Posterior cingulate gyrus (tissue), 11 donors: ENCODE measurements around the gene DRD4.
A peak's percentile ranks its signal among the peaks of the same experiment; 100 is the strongest.

Experiments
- DNase-seq, 10 donors: peaks; one replicate each; pipeline versions ENCODE4 v3.0.0 to v3.0.0-alpha.2; 2020 to 2021; ENCODE audit warnings: mixed read lengths in 3 of 10
- intact Hi-C: fragments of 100-400 bp; cut with DNase I; formaldehyde crosslinking; loops from one replicate; pipeline ENCODE4 v1.15.1; 2023

DRD4 gene

GRCh38 chr11:636511-637332 lies at the start of gene DRD4:
Gene DRD4 (plus strand): TSS chr11:637269. CDS start chr11:637305, 36 bp downstream.
- intact Hi-C loops, result no loop called here
- DNase-seq, result peak in 1 of 10 donors; percentile 35

DNA sequence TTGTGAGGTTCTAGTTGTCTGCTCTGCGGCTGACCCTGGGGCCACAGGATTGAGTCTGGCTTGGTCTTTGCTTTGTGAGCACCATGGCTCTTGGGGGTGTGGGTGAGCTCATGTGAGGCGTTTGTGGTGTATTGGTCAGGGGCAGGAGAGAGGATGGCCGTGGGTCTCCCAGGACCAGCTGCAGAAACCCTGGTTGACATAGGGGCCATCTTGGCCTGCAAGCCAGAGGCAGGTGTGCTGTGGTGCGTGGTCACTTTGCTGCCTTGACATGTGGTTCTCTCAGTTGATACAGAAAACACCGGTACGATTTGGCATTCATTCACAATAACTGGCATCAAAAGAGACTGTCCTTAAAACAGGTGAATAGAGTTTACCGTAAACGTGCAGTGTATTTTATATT lies 49.5 kb upstream of the DRD4 start:
- no peak for DNase-seq
- intact Hi-C loops, result no loop called here

- no peak for DNase-seq
- intact Hi-C loops, result no loop called here
These were observed 49.1 kb upstream of the DRD4 start for GRCh38 chr11:587978-588380.

DNA sequence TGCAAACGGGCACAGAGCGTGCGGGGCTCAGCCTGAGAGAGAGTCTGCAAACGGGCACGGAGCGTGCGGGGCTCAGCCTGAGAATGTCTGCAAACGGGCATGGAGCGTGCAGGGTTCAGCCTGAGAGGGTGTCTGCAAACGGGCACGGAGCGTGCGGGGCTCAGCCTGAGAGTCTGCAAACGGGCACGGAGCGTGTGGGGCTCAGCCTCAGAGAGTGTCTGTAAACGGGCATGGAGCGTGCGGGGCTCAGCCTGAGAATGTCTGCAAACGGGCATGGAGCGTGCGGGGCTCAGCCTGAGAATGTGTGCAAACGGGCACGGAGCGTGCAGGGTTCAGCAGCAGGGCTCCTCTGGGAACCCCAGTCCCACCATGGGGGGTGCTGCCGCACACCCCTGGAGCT lies 47.3 kb upstream of the DRD4 start:
- intact Hi-C loops, result no loop called here
- no peak for DNase-seq

GRCh38 chr11:590997-591396 lies 46.1 kb upstream of the DRD4 start:
- intact Hi-C loops, result no loop called here
- no peak for DNase-seq

GRCh38 chr11:592501-592900 lies 44.6 kb upstream of the DRD4 start:
- intact Hi-C loops, result no loop called here

GRCh38 chr11:592918-593317 lies 44.2 kb upstream of the DRD4 start:
- intact Hi-C loops, result no loop called here
- no peak for DNase-seq

More at GRCh38 chr11:592501-592900, 44.6 kb upstream of the DRD4 start:
- no peak for DNase-seq

DNA sequence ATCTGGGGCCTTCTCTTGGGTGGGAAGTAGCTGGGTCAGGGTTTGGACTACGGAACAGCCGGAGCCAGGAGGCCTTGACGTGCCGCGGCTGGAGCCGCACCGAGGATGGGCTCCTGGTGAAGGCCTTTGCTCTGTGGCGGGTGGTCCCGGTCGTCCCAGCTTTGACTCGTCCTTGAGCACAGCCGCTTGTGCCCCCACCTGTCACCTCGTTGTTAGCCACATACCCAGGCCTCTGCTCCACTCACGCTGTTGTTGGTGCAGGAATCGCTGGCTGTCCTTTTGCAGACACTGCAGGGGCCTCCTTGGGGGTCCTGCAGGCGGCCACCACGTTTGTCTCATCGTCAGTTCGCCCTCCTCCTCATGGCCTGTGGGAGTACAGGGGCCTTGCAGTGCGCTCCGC lies 43.7 kb upstream of the DRD4 start:
- intact Hi-C loops, result no loop called here
- DNase-seq, result no peak

- intact Hi-C loops, result no loop called here
- no peak for DNase-seq
These were observed 41.7 kb upstream of the DRD4 start for GRCh38 chr11:595400-595799.

DNA sequence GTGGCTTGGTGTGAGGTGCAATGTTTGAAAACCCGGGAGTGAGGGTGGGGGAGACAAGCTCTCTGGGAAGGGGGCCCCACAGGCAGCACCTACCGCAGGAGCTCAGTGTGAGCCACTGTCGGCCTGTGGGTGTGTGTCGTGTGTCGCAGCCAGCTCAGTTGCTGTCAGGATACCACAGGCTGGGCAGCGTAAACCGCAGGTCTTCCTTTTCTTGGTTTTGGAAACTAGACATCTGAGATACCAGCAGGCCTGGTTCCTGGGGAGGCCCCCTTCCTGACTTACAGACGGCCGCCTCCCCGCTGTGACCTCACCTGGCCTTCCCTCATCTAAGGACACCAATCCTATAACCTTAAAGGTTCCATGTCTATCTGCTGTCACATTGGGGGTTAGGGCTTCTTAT lies 40.7 kb upstream of the DRD4 start:
- no peak for DNase-seq
- intact Hi-C loops, result no loop called here

DNA sequence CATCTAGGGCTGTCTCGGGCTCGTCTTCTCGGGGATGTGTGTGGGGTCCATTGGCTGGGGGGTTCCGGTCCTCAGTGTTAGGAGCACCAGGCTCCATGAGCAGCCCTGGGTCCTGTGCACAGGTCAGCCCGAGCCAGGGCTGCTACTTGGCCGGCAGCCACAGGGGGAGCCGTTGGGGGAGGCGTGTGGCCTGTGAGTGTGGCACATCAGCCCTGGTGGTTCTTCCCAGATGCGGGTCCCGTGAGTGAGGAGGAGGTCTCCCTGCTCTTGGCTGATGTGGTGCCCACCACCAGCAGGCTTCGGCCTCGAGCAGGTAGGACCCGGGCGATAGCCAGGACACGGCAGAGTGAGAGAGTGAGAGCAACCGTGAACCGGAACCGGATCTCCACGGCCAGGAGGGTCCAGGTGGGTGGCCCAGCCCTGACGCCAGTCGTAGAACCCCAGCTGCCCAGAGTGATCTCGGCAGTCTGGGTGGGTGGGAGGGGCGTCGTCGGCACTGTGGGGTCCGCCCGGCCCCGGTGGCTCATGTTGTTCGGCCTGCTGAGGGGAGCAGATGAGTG lies 39.8 kb upstream of the DRD4 start:
- DNase-seq, result no peak
- intact Hi-C loops, result no loop called here

- DNase-seq, result no peak
- intact Hi-C loops, result no loop called here
These were observed 38.9 kb upstream of the DRD4 start for GRCh38 chr11:598005-598680.

- DNase-seq, result no peak
- intact Hi-C loops, result no loop called here
These were observed 35.4 kb upstream of the DRD4 start for GRCh38 chr11:601573-602245.

GRCh38 chr11:603154-603553 lies 33.9 kb upstream of the DRD4 start:
- no peak for DNase-seq
- intact Hi-C loops, result no loop called here

DNA sequence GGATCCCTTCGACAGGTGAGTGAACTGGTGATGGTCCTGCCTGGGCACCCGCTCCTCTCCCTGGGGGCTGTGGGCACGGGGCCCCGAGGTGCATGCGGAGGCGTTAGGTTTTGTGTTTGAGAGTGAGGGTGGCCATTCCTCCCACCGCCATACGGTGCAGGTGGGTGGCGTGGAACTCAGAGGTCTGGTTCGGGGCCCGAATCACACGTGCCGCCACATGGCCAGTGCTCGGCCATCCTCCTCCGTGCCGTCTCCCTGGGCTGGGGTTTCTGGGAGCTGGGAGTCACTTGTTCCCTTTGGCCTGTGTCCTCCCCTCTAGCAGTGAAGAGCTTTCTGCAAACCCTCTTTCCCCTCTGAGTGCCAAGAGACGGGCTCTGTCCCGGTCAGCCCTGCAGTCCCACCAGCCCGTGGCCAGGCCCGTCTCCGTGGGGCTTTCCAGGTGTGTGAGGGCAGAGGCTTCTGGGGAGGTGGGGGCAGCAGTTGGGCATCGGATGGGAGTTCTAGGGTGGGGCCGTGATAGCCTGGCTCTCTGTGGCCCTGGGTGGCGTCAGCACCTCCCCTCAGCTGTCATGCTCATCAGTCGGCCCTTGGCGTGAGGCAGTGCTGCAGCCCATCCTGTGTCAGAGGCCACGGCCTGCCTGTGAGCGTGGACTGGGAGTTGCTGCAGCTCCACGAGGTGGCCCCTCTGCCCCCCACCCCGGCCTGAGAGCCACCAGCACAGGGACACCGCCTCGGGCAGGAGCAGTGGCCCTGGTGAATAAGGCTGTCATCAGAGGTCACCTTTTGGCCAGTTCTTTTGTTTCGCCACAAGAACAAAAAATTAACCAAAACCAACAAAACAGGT lies 31.6 kb upstream of the DRD4 start:
- no peak for DNase-seq

DNA sequence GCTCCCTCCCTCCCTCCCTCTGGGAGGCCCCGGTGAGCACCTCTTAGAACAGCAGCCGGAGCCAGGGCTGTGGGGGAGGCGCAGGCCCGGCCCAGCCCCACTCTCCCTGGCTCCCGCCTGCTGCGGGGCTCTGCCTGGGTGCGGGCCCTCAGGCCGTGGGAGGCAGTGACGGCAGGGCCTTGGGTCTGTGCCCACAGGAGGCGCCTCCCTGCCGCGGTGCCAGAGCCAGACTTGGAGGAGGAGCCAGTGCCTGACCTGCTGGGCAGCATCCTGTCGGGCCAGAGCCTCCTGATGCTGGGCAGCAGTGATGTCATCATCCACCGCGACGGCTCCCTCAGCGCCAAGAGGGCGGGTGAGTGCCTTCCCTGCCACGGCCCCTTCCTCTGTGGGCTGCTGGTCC lies 30.8 kb upstream of the DRD4 start:
- DNase-seq, result peak in 9 of 10 donors; percentile 18 to 92 (median 45)
- intact Hi-C loops, result no loop called here

More for the DNA sequence above, 31.6 kb upstream of the DRD4 start:
- intact Hi-C loops, result no loop called here

DNA sequence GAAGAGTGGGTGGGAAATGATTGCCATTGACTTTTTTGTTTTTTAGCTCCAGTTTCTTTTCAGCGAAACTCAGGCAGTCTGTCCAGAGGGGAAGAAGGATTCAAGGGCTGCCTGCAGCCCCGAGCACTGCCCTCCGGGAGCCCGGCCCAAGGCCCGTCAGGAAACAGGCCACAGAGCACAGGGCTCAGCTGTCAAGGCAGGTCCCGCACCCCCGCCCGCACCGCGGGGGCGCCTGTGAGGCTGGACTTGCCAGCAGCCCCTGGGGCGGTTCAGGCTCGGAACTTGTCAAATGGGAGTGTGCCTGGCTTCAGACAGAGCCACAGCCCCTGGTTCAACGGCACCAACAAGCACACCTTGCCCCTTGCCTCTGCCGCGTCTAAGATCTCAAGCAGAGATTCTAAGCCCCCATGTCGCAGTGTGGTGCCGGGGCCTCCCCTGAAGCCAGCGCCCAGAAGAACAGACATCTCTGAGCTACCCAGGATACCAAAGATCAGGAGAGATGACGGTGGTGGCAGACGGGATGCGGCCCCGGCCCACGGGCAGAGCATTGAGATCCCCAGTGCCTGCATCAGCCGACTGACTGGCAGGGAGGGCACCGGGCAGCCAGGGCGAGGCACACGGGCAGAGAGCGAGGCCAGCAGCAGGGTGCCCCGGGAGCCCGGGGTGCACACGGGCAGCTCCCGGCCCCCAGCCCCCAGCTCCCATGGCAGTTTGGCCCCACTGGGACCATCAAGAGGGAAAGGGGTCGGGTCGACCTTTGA lies 29.9 kb upstream of the DRD4 start:
- intact Hi-C loops, result no loop called here
- DNase-seq, result no peak

- DNase-seq, result no peak
- intact Hi-C loops, result no loop called here
These were observed 29.0 kb upstream of the DRD4 start for GRCh38 chr11:607971-608659.

- intact Hi-C loops, result no loop called here
- peak in 1 of 10 donors; percentile 72 for DNase-seq
These were observed 28.2 kb upstream of the DRD4 start for GRCh38 chr11:608791-609251.
